Panc1 (cell line): Measurements from ENCODE around the gene SMIM35.

Experiments
- CTCF ChIP-seq: fragments of 450-650 bp; IDR thresholded peaks from 2 replicates; pipeline ENCODE4 v1.5.1; 2017; ENCODE audit warnings: mild to moderate bottlenecking
- POLR2AphosphoS5 ChIP-seq: IDR thresholded peaks from 2 replicates; pipeline ENCODE4 v1.6.1; 2012; ENCODE audit warnings: mild to moderate bottlenecking, low read depth, low read length, moderate library complexity
- TCF7L2 ChIP-seq: IDR thresholded peaks from 2 replicates; pipeline ENCODE4 v1.6.1; 2011; ENCODE audit warnings: mild to moderate bottlenecking, low read depth, low read length, inconsistent platforms

GRCh38 chr11:117972629-117973502, 113.9 kb downstream of the SMIM35 start:
- no peak for TF ChIP-seq CTCF
- no peak for TF ChIP-seq POLR2AphosphoS5
- TF ChIP-seq TCF7L2, result no peak
